NCI-H2107 treated with DMSO at 0.1 percent for 48 hours (cell line): ENCODE results near the gene DPP6.

Experiments
- DNase-seq: peaks from one replicate; lab custom pipeline; 2025; ENCODE audit not compliant: unreplicated experiment; lab: John Stamatoyannopoulos, UW

The DPP6 gene

DNA sequence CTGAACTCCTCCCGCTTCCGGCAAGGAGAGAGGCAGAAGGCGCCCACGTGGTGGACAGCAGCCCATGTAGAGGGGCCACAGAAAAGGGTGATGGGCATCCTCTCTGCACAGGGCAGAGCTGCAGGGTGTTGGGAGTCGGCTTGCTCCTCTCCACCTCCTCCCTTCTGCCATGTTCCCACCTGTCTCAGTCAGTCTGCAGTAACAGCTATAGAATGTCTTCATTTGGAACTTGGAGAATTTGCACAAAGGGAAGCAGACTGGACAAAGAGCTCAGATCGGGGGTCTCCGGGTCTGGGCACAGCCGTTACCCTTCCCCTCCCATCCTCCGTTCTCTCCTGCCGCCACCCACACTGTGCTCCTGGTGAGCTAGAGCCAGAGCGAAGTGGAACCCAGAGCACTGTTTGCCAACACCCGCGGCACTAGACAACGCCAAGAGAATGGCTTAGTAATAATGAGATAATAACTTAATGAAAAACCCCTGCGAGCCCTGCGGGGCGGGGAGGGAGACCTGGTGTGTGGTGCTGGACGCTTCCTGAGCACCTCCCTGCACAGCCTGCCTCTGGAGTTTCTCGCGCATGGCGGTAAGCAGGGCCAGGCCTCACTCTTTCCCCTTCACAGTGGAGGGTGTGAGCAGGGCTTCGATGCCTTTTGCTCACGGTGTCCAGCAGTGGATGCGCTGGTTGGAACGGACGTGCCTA lies 696.0 kb downstream of the DPP6 start:
- no peak for DNase-seq

DNA sequence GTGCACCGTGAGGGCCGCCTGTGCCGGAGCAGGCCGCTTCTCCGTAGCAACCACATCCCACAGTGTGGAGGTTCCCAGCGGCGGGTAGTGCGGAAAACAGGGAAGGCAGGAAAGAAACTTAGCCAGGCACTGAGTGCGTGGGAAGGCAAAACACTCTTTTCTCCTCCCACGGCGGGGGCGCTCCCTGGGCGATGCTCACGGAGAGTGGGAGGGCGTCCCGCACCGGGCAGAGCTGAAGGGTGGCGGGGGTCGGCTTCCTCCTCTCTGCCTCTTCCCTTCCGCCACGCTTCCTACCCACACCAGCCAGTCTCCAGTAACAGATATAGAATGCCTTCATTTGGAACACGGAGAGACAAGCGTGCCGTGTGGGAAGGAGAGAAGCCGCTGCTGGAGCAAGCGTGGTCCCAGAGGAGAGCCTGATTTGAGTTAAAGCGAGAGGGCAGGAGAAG lies 698.2 kb downstream of the DPP6 start:
- no peak for DNase-seq

- DNase-seq: no peak
These were observed 701.0 kb downstream of the DPP6 start for GRCh38 chr7:154753226-154753625.

DNA sequence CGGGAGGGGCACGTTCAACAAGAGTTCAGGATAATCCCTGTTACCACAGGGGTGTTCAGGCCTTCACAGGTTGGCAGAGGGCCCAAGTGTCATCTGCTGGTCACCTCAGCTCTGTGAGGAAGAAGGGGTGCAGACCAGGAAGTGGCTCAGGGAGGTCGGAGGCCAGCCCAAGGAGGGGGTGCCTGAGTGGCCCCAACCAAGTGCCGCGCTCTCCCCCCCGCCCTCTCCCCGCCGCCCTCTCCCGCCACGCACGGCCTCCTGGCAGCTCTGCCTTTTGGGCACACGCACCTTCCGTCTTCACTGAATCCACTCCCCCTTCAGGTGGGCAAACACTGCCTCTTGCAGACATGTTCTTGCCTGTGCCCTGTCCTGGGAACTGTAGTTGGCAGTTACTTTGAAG lies 705.6 kb downstream of the DPP6 start:
- DNase-seq: no peak

GRCh38 chr7:154759989-154760388 lies 707.8 kb downstream of the DPP6 start:
- DNase-seq: no peak

DNA sequence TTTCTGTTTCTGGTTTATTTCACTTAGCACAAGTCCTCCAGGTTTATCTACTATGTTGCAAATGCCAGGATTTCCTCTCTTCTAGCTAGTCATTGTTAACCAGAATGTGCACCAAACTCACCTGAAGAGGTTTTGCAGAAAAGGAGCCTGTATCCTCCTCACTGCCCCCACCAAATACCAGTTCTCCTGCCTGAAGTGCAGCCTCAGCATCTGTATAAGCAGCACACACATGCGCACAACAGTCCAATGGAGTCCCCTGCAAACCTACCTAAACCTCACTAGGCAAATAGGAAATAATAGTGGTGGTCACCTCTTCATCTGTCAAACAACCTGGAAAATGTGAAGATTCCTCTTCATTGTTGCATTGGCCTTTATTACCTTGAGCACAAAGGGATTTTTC lies 712.9 kb downstream of the DPP6 start:
- DNase-seq: no peak

- DNase-seq: no peak
These were observed 714.9 kb downstream of the DPP6 start for GRCh38 chr7:154767142-154767541.

DNA sequence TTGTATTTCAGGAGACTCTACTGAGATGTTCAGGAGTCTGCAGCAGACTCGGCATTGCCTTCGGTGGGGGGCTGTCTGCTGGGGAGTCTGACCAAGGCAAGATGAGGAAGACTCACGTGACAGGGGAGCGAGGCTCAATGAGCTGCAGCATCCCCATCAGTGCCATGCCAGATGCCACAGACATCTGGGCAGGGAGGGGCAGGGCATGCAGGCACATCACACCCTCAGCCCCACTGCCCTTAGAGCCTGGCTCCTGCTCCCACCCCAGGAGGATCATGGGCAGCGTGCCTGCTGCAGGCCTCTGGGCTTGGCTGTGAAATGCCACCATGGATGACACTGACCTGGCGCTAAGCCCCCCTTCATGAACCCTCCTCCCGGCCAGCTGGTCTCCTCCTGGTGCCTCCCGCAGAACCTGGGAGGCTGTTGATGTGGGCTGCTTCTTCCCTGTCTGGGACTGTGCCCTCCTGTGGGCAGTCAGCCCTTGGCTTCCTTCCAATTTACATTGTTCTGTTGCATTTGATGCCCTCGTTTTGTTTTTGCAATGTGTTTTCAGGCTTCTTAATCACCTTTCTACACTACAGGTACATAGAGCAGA lies 715.7 kb downstream of the DPP6 start:
- DNase-seq: no peak

DNA sequence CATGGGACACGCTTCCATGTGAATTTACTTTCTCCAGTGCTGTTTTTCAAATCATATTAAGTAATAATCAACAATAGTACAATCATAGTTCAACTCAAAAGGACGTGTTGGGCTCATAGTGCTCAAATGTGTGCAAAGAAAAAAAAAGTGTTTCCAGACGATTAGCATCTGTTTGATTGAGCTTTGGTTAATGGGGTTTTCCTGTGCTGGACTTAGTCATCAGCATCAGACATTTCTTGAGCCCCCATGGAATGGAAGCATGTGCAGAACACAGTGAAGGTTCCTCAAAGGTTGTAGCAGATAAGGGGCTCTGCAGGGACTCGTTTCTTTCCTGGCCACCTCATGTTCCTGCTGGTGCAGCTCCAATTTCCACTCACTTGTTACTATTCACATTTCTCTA lies 716.8 kb downstream of the DPP6 start:
- no peak for DNase-seq

DNA sequence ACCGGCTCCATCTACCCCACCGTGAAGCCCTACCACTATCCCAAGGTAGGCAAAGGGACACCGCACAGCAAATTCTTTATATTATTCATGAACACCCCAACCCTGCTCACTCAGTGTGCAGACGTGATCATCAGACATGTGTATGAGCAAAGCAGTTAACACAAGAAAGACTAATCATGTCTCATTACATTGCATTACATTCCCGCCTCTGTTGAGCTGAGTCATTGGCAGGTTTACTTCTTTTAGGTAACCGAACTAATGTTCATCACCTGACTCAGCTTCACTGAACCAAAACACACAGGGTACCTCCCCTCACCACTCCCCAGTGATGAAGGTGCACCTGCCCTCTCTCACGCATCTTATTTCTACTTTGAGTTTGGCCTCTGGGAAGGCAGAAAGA lies 717.3 kb downstream of the DPP6 start:
- DNase-seq: no peak

DNA sequence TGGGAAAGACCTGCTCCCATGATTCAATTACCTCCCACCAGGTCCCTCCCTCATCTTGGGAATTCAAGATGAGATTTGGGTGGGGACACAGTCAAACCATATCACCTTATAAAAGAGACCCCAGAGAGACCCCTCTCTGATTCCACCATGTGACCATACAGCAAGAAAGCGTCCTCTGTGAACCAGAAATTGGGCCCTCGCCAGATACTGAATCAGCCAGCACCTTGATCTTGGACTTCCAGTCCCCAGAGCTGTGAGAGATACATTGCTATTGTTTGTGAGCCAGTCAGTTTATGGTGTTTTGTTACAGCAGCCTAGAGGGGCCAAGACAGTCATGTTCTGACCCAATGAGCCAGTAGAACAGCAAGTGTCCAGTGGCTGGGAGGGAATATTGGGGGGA lies 718.2 kb downstream of the DPP6 start:
- DNase-seq: no peak

- DNase-seq: no peak
These were observed 718.8 kb downstream of the DPP6 start for GRCh38 chr7:154770962-154771361.

- no peak for DNase-seq
These were observed 722.2 kb downstream of the DPP6 start for GRCh38 chr7:154774303-154774969.

- DNase-seq: no peak
These were observed 723.5 kb downstream of the DPP6 start for GRCh38 chr7:154775681-154776080.

DNA sequence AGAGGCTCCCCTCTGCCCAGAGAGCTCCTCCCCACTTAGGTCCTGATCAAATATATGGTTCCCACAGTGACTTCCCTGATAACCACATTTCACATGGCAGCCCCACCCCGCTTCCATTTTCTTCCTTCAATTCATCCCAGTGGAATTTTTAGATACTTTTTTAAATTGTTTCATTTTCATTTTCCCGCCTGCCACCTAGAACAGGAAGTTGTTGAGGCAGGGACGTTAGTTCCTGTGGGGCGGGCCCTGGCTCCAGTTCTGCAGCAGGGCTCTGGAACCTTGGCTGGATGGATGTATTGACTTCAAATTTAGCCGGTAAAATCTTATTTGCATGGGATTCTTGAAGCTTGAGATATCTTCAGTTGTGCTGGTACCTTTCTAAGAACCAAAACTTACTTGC lies 724.2 kb downstream of the DPP6 start:
- DNase-seq: no peak

- no peak for DNase-seq
These were observed 724.8 kb downstream of the DPP6 start for GRCh38 chr7:154777023-154777422.

DNA sequence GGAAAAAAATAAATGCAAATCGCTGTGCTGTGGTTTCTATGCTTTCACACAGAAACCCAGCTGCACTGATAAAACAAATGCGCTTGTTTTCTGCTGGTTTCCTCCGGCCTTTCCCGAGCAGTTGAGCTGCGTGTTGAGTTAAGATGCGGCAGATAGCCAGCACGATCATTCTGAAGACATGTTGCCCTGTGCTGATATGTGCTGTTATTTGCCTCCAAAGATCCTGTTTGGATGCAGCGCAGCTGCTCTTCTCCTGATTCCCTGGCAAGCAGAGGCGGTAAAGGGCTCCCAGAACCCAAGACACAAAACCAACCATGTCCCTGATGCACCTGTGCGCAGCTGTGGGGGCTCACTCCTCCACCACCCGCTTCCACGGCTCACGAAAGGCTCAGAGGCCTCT lies 725.3 kb downstream of the DPP6 start:
- DNase-seq: no peak

GRCh38 chr7:154777908-154778307 lies 725.7 kb downstream of the DPP6 start:
- no peak for DNase-seq

DNA sequence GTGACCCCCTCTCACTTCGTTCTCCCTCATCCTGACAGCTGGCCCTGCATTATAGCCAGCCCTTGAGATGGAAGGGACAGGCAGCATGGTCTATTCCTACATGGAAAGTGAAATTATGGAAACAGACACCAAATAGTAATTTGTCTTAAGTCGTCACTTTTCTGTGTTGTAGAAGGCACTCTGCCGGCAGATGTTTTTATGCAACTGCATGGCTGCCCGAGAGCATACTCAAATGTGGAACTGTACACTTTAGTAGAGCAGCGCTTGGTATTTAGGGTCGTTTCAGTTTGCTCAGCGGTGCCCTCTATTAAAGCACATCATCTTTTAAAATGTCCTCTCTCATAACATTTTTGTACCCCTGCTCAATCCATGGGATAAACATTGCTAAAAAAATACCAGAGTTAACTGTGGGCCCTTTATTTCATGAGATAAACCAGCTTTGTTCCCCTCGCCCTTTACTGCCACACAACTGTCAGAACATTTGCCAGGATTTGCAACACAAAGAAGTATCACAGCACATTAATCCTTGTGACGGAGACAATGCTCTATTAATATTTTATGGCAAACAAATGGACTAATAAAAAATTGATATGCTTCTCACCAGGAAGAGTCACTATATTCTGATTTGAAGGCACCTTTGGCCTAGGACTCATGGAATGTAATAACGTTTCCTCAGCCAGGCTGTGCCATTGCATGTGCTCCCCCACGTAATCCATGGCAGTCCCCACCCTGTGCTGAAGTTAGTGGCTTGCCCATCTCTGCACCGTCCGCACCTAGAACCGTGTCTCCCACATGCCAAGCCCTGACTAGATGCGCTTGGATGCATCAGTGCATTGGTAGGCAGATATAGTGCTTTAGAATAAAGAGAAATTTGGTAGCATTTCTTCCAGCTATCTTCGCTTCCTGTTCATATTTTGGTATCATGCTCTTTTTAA lies 729.4 kb downstream of the DPP6 start:
- no peak for DNase-seq

- no peak for DNase-seq
These were observed 731.2 kb downstream of the DPP6 start for GRCh38 chr7:154783281-154783909.

DNA sequence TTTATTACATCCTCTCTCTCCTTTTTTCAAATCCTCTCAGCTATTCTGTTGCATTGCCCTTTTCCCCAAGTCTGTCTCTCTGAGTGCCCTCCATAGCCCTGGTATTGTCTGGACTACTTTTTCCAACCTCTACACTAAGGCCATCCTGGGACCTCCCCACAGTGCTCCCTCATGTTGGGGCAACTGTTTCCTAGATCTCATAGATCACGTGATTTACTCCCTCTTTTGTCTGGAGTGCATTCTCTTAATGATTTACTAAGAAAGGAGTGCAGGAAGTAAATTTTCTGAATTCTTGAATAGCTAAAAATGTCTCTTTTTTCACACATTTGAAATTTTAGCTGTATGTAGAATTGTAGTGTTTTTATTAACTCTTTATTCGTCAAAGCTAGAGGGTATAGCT lies 733.7 kb downstream of the DPP6 start:
- no peak for DNase-seq
